DOHH2 (cell line): ENCODE results near the gene NUP62.

Source experiments
- H3F3A ChIP-seq: fragments of 200-600 bp; sonication (generic), shearing (Covaris generic); 2 replicates; pipeline ENCODE4 v1.6.0; 2016; ENCODE audit warnings: antibody characterized with exemption, mild to moderate bottlenecking; ENCODE audit not compliant: control insufficient read depth, insufficient read depth
- H3K27ac ChIP-seq: fragments of 200-600 bp; sonication (generic); 2 replicates; pipeline ENCODE4 v1.5.1; 2014; ENCODE audit warnings: low read depth, mild to moderate bottlenecking, low read length, moderate library complexity
- H3K27me3 ChIP-seq: fragments of 200-600 bp; sonication (generic); 2 replicates; pipeline ENCODE4 v1.6.1; 2014; ENCODE audit warnings: mild to moderate bottlenecking, low read length, mixed read lengths; ENCODE audit not compliant: control insufficient read depth
- H3K36me3 ChIP-seq: fragments of 200-600 bp; sonication (generic); 2 replicates; pipeline ENCODE4 v1.6.1; 2014; ENCODE audit warnings: mild to moderate bottlenecking, low read length, moderate library complexity, mixed read lengths; ENCODE audit not compliant: control insufficient read depth
- H3K4me1 ChIP-seq: fragments of 200-600 bp; sonication (generic); 2 replicates; pipeline ENCODE4 v1.6.1; 2014; ENCODE audit warnings: mild to moderate bottlenecking, low read length, mixed read lengths; ENCODE audit not compliant: control insufficient read depth
- H3K4me2 ChIP-seq: fragments of 200-600 bp; sonication (generic); 2 replicates; pipeline ENCODE4 v1.6.0; 2014; ENCODE audit warnings: mild to moderate bottlenecking, low read length, moderate library complexity
- H3K4me3 ChIP-seq: fragments of 200-600 bp; sonication (generic); 2 replicates; pipeline ENCODE4 v1.5.1; 2014; ENCODE audit warnings: mild to moderate bottlenecking, low read length, mixed read lengths
- H3K79me2 ChIP-seq: fragments of 200-600 bp; sonication (generic); 2 replicates; pipeline ENCODE4 v1.6.1; 2014; ENCODE audit warnings: mild to moderate bottlenecking, low read length, mixed read lengths; ENCODE audit not compliant: control insufficient read depth
- H3K9me2 ChIP-seq: fragments of 200-600 bp; sonication (generic); replicated peaks from 2 replicates; pipeline ENCODE4 v1.6.1; 2014; ENCODE audit warnings: mild to moderate bottlenecking, low read length, mixed read lengths; ENCODE audit not compliant: control insufficient read depth
- H3K9me3 ChIP-seq: fragments of 200-600 bp; sonication (generic); 2 replicates; pipeline ENCODE4 v1.6.1; 2014; ENCODE audit warnings: antibody characterized with exemption, low read length, mixed read lengths; ENCODE audit not compliant: control insufficient read depth, insufficient read depth
- H4K20me1 ChIP-seq: fragments of 200-600 bp; sonication (generic); 2 replicates; pipeline ENCODE4 v1.6.0; 2014; ENCODE audit warnings: low read depth, mild to moderate bottlenecking, antibody characterized with exemption, low read length, moderate library complexity; ENCODE audit not compliant: control insufficient read depth, insufficient read depth
- EZH2phosphoT487 ChIP-seq: fragments of 200-600 bp; sonication (generic); IDR thresholded peaks from 2 replicates; pipeline ENCODE4 v1.6.1; 2017; ENCODE audit warnings: borderline replicate concordance, mild to moderate bottlenecking, antibody characterized with exemption, low read length, moderate library complexity, mixed read lengths
- TF ChIP-seq, protein P1 (sequence below): fragments of 200-600 bp; sonication (generic); IDR thresholded peaks from one replicate; pipeline ENCODE4 v1.5.1; 2014; ENCODE audit warnings: antibody characterized with exemption, mild to moderate bottlenecking, low read depth, low read length; ENCODE audit not compliant: poor library complexity, severe bottlenecking

NUP62 gene

DNA sequence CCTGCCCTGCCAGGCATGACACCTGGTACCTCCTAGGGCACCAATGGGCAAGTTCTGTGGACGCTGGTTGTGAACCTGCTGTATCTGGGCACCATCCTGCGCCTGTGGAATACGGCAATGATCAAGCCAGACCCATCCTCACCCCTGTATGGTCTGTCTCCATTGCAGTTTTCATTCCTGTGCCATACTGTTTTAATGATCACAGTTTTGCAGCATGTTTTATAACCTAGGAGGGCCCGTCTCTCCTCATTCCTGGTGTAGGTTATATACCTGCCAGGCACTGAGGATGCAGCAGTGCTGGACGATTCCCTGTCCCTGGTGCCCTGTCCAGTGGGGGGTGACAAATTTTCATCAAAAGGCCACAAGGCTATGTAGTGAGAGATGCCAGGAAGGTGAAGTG is 46.2 kb downstream of the NUP62 start:
- H3K27ac ChIP-seq: no peak overlapping the region
- peaks cover 20% of the 10 kb centered on the region for H3K36me3 ChIP-seq
- H3K4me3 ChIP-seq: no peak overlapping the region
- H3K4me1 ChIP-seq: peaks cover 21% of the 10 kb centered on the region
- peaks cover 3% of the 10 kb centered on the region; the same call in 1 of the 2 replicates for H3K9me3 ChIP-seq
- H3K79me2 ChIP-seq: 0 out of 2 replicates have a peak, but pooled peaks cover 2% of the 10 kb centered on the region
- no peaks in the 10 kb centered on the region for H4K20me1 ChIP-seq
- no peaks in the 10 kb centered on the region for H3K9me2 ChIP-seq
- peaks cover 11% of the 10 kb centered on the region for H3K27me3 ChIP-seq
- TF ChIP-seq, protein P1, sequence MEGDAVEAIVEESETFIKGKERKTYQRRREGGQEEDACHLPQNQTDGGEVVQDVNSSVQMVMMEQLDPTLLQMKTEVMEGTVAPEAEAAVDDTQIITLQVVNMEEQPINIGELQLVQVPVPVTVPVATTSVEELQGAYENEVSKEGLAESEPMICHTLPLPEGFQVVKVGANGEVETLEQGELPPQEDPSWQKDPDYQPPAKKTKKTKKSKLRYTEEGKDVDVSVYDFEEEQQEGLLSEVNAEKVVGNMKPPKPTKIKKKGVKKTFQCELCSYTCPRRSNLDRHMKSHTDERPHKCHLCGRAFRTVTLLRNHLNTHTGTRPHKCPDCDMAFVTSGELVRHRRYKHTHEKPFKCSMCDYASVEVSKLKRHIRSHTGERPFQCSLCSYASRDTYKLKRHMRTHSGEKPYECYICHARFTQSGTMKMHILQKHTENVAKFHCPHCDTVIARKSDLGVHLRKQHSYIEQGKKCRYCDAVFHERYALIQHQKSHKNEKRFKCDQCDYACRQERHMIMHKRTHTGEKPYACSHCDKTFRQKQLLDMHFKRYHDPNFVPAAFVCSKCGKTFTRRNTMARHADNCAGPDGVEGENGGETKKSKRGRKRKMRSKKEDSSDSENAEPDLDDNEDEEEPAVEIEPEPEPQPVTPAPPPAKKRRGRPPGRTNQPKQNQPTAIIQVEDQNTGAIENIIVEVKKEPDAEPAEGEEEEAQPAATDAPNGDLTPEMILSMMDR: no peak
- TF ChIP-seq EZH2phosphoT487: no peak
- H3F3A ChIP-seq: peaks cover 5% of the 10 kb centered on the region; the same call in 1 of the 2 replicates
- no peak overlapping the region for H3K4me2 ChIP-seq

DNA sequence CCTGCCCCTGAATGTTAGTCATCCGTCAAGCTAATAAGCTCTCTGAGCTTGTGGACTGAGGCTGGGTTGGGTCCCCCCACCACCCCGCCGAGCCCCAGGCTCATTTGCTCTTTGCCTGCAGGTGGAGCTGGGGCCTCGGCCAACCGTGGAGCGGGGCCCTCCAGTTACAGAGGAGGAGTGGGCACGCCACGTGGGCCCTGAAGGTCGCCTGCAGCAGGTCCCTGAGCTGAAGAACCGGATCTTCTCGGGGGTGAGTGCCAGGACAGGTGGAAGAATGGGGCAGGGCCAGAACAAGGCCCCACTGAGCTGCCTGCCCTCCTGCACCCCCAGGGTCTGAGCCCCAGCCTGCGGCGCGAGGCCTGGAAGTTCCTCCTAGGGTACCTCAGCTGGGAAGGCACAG is 46.7 kb downstream of the NUP62 start:
- Histone ChIP-seq H3K27ac (no peak overlapping the region), H3K27me3 (peaks cover 6% of the 10 kb centered on the region), H3K4me2 (no peak overlapping the region), H4K20me1 (no peaks in the 10 kb centered on the region), H3K9me2 (no peaks in the 10 kb centered on the region), H3K4me1 (peaks cover 17% of the 10 kb centered on the region), H3F3A (peaks cover 5% of the 10 kb centered on the region; the same call in 1 of the 2 replicates), H3K9me3 (peaks cover 3% of the 10 kb centered on the region; the same call in 1 of the 2 replicates), H3K36me3 (peaks cover 20% of the 10 kb centered on the region), H3K4me3 (no peak overlapping the region), H3K79me2 (0 out of 2 replicates have a peak, but pooled peaks cover 2% of the 10 kb centered on the region)
- TF ChIP-seq, protein P1: no peak
- no peak for TF ChIP-seq EZH2phosphoT487

DNA sequence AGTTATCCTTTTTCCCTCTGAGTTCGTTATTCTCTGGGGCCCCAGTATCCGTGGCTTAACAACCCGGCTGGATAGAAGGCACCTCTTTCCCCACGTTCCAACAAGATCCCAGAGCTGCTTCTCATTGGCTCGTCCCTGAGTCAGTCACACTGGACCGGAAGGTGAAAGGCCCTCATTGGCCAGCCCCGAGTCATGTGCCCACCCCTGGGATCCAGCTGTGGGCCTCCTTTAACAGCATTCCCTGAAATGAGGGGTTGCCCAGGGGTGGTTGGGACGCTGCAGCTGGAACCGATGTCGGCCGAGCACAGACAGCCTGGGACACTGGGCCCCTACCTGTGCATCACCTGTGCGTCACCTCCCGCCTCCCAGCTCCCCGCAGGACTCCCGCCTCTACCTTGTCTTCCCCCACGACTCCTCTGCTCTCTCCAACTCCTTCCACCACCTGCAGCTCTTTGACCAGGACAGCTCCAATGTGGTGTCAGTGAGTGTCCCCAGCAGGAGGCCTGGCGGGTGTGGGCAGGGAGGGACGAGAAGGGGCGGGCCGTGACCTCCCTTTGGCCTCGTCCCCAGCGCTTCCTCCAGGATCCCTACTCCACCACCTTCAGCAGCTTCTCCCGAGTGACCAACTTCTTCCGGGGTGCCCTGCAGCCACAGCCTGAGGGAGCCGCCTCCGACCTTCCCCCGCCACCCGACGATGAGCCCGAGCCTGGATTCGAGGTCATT is 47.5 kb downstream of the NUP62 start:
- H3K4me2 ChIP-seq: no peak overlapping the region
- H3K9me3 ChIP-seq: peaks cover 3% of the 10 kb centered on the region; the same call in 1 of the 2 replicates
- H3K36me3 ChIP-seq: peaks cover 20% of the 10 kb centered on the region
- peaks cover 5% of the 10 kb centered on the region; the same call in 1 of the 2 replicates for H3F3A ChIP-seq
- no peaks in the 10 kb centered on the region for H3K27me3 ChIP-seq
- no peak overlapping the region for H3K4me3 ChIP-seq
- TF ChIP-seq EZH2phosphoT487: no peak
- TF ChIP-seq, protein P1: no peak
- peaks cover 13% of the 10 kb centered on the region for H3K4me1 ChIP-seq
- H3K27ac ChIP-seq: no peak overlapping the region
- no peaks in the 10 kb centered on the region for H3K9me2 ChIP-seq
- H4K20me1 ChIP-seq: no peaks in the 10 kb centered on the region
- 0 out of 2 replicates have a peak, but pooled peaks cover 2% of the 10 kb centered on the region for H3K79me2 ChIP-seq
